Fibroblast of lung (primary cell): ENCODE results near the gene RCAN1. TPM values are rescaled to one million over a fixed set of nuclear protein-coding genes. Genes with fewer than 3 reads are reported as not detected.

Experiments
- DNase-seq, 2 donors: peaks; one replicate each; pipeline versions ENCODE4 v3.0.0 to v3.0.0-alpha.2; 2010; ENCODE audit warnings: low read depth in 2 of 2
- H2AFZ ChIP-seq: 2 replicates; pipeline ENCODE4 v1.5.1; 2012; ENCODE audit warnings: low read length, control low read depth, inconsistent platforms
- H3K27ac ChIP-seq: 2 replicates; pipeline ENCODE4 v1.5.1; 2011; ENCODE audit warnings: low read length, control low read depth; ENCODE audit not compliant: insufficient read depth
- H3K27me3 ChIP-seq: 2 replicates; pipeline ENCODE4 v1.5.1; 2011; ENCODE audit warnings: mild to moderate bottlenecking, low read length; ENCODE audit not compliant: control insufficient read depth, insufficient read depth
- H3K36me3 ChIP-seq: 2 replicates; pipeline ENCODE4 v1.5.1; 2011; ENCODE audit warnings: low read length; ENCODE audit not compliant: control insufficient read depth, insufficient read depth
- H3K4me1 ChIP-seq: 2 replicates; pipeline ENCODE4 v1.5.1; 2011; ENCODE audit warnings: low read length; ENCODE audit not compliant: control insufficient read depth, insufficient read depth; ENCODE audit errors: extremely low read depth
- H3K4me2 ChIP-seq: 2 replicates; pipeline ENCODE4 v1.5.1; 2011; ENCODE audit warnings: low read length, control low read depth; ENCODE audit not compliant: insufficient read depth; ENCODE audit errors: extremely low read depth
- H3K4me3 ChIP-seq, 4 experiments: fragments of 200-600 bp in 1 of 4; sonication (generic) in 1 of 4; replicated peaks in 1 of 4; 2 replicates each; pipeline ENCODE4 v1.5.1; 2011 to 2016; ENCODE audit warnings: low read length in 4 of 4, low read depth in 3 of 4, mild to moderate bottlenecking in 3 of 4, control low read depth in 2 of 4, inconsistent platforms in 1 of 4, mixed read lengths in 1 of 4; ENCODE audit not compliant: insufficient read depth in 1 of 4; ENCODE audit errors: control extremely low read depth in 1 of 4
- H3K79me2 ChIP-seq: 2 replicates; pipeline ENCODE4 v1.5.1; 2012; ENCODE audit warnings: mild to moderate bottlenecking, low read length, inconsistent platforms; ENCODE audit not compliant: control insufficient read depth, insufficient read depth
- H3K9ac ChIP-seq: 2 replicates; pipeline ENCODE4 v1.5.1; 2011; ENCODE audit warnings: mild to moderate bottlenecking, low read length, control low read depth; ENCODE audit not compliant: insufficient read depth
- H3K9me3 ChIP-seq: 2 replicates; pipeline ENCODE4 v1.5.1; 2012; ENCODE audit warnings: low read depth, low read length; ENCODE audit not compliant: control insufficient read depth, insufficient read depth
- H4K20me1 ChIP-seq: 2 replicates; pipeline ENCODE4 v1.5.1; 2011; ENCODE audit warnings: low read length; ENCODE audit not compliant: control insufficient read depth, insufficient read depth; ENCODE audit errors: extremely low read depth
- CTCF ChIP-seq, 2 donors: IDR thresholded peaks in 1 of 2; conservative IDR thresholded peaks in 1 of 2; 1 replicate in 1 of 2; 2 replicates in 1 of 2; pipeline ENCODE4 v1.5.1; 2011 to 2012; ENCODE audit warnings: low read length in 2 of 2, control low read depth in 1 of 2, inconsistent platforms in 1 of 2, low read depth in 1 of 2, mild to moderate bottlenecking in 1 of 2
- EZH2 ChIP-seq: IDR thresholded peaks from 2 replicates; pipeline ENCODE4 v1.5.1; 2012; ENCODE audit warnings: low read length, control low read depth, mild to moderate bottlenecking; ENCODE audit errors: missing control alignments
- polyA plus RNA-seq, 2 donors: library from polyadenylated mRNA; depleted of rRNA in 1 of 2; stranded (reverse) in 1 of 2; unstranded in 1 of 2; fragments of >200 nt; gene quantifications; 2 replicates each; pipeline ENCODE4 v1.2.1, GENCODE V29; 2011 to 2012; ENCODE audit warnings: missing spikeins in 1 of 2
- total RNA-seq: library from RNA; depleted of rRNA; stranded (reverse); fragments of >200 nt; gene quantifications from 2 replicates; pipeline ENCODE4 v1.2.1, GENCODE V29; 2014

Gene RCAN1
- total and polyA plus RNA-seq, 2 donors (not counting 1 experiment from before 2014, with no cell fraction given): 94.8 to 259 TPM

- Histone ChIP-seq H3K36me3 (no peaks in the 10 kb centered on the region), H3K9me3 (no peaks in the 10 kb centered on the region), H2AFZ (no peak overlapping the region), H3K79me2 (no peaks in the 10 kb centered on the region), H3K27me3 (no peaks in the 10 kb centered on the region), H3K4me2 (no peak overlapping the region), H4K20me1 (no peaks in the 10 kb centered on the region), H3K4me1 (peaks cover 9% of the 10 kb centered on the region), H3K27ac (no peak overlapping the region), H3K4me3 (no peak overlapping the region), H3K9ac (no peak overlapping the region)
- no peak for DNase-seq
- TF ChIP-seq CTCF (conservative IDR thresholded peaks at IDR 0.05 in 1 of 2, IDR thresholded peaks at IDR 0.05 in 1 of 2; ENCODE audit: low read depth in 1 of 2, low read length in 2 of 2): no peak
- TF ChIP-seq EZH2: no peak
These were observed 74.7 kb downstream of the RCAN1 start for GRCh38 chr21:34540206-34540605.

- H3K27ac ChIP-seq: no peak overlapping the region
These were observed 77.1 kb downstream of the RCAN1 start for GRCh38 chr21:34537838-34538237.

GRCh38 chr21:34536820-34537219 lies 78.1 kb downstream of the RCAN1 start:
- peaks cover 2% of the 10 kb centered on the region for H3K36me3 ChIP-seq
- H3K9me3 ChIP-seq: no peaks in the 10 kb centered on the region
- H3K4me2 ChIP-seq: no peak overlapping the region
- no peak overlapping the region for H3K4me3 ChIP-seq
- peaks cover 3% of the 10 kb centered on the region for H3K4me1 ChIP-seq
- no peaks in the 10 kb centered on the region for H4K20me1 ChIP-seq
- TF ChIP-seq CTCF (conservative IDR thresholded peaks at IDR 0.05 in 1 of 2, IDR thresholded peaks at IDR 0.05 in 1 of 2; ENCODE audit: low read depth in 1 of 2, low read length in 2 of 2) (no peak), EZH2 (no peak)
- no peaks in the 10 kb centered on the region for H3K79me2 ChIP-seq
- DNase-seq: peak in 1 of 2 donors; percentile 73
- no peak overlapping the region for H3K9ac ChIP-seq
- no peak overlapping the region for H2AFZ ChIP-seq
- no peak overlapping the region for H3K27ac ChIP-seq
- no peaks in the 10 kb centered on the region for H3K27me3 ChIP-seq

More at GRCh38 chr21:34537838-34538237, 77.1 kb downstream of the RCAN1 start:
- peaks cover 3% of the 10 kb centered on the region for H3K4me1 ChIP-seq
- DNase-seq: no peak
- no peaks in the 10 kb centered on the region for H3K9me3 ChIP-seq
- H3K4me2 ChIP-seq: no peak overlapping the region
- H3K79me2 ChIP-seq: no peaks in the 10 kb centered on the region
- H2AFZ ChIP-seq: no peak overlapping the region
- no peak for TF ChIP-seq EZH2
- TF ChIP-seq CTCF (conservative IDR thresholded peaks at IDR 0.05 in 1 of 2, IDR thresholded peaks at IDR 0.05 in 1 of 2; ENCODE audit: low read depth in 1 of 2, low read length in 2 of 2): no peak
- H3K4me3 ChIP-seq: no peak overlapping the region
- no peak overlapping the region for H3K9ac ChIP-seq
- no peaks in the 10 kb centered on the region for H3K27me3 ChIP-seq
- H4K20me1 ChIP-seq: no peaks in the 10 kb centered on the region
- H3K36me3 ChIP-seq: no peaks in the 10 kb centered on the region
